ENCODE results near the gene RAB1B.
A peak's percentile ranks its signal among the peaks of the same experiment; 100 is the strongest.

RAB1B gene

GRCh38 chr11:66311965-66312548 is 43.6 kb downstream of the RAB1B start:
- TF ChIP-seq, protein P1, sequence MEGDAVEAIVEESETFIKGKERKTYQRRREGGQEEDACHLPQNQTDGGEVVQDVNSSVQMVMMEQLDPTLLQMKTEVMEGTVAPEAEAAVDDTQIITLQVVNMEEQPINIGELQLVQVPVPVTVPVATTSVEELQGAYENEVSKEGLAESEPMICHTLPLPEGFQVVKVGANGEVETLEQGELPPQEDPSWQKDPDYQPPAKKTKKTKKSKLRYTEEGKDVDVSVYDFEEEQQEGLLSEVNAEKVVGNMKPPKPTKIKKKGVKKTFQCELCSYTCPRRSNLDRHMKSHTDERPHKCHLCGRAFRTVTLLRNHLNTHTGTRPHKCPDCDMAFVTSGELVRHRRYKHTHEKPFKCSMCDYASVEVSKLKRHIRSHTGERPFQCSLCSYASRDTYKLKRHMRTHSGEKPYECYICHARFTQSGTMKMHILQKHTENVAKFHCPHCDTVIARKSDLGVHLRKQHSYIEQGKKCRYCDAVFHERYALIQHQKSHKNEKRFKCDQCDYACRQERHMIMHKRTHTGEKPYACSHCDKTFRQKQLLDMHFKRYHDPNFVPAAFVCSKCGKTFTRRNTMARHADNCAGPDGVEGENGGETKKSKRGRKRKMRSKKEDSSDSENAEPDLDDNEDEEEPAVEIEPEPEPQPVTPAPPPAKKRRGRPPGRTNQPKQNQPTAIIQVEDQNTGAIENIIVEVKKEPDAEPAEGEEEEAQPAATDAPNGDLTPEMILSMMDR (conservative IDR thresholded peaks at IDR 0.05), result peak; percentile 87
- TF ChIP-seq ZFX (IDR thresholded peaks at IDR 0.05), result no peak
- peak overlapping the region; percentile 48 for H3K27ac ChIP-seq

DNA sequence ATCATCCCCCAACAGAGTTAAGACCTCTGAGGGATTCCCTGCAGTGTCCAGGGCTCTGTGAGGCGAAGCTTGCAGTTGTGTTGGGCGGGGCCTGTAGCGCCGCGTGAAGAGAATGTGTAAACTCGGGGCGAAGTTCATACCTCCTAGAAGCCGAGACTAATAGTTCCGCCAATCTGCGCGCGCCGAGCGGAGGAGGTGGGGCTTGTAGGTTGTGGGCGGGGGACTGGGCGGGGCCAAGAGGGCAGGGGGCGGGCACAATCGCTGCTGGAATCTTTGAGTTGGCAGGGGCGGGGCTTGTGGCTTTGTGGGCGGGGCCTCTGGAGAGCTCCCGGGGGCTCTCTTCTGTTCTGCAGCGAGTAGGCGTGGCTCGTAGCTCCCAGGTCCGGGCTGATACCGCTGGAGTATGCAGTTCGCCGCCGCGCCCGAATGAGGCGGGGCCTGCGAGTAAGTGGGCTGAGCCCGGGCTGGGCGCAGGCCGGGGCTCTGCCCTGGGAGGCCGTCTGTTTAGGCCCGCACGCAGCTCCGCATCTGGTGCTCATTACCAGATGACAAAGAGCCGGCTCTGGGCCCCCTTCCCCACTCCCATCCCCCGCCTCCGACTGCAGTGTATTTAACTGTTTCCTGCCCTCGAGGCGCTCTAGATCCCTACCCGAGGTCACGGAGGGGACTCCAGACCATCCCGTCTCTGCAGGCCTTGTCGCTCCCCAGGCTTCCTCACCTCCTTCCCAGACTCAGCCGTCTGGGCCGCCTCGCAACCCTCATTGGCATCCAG is 44.3 kb downstream of the RAB1B start:
- H3K27ac ChIP-seq, result peak overlapping the region; percentile 48

DNA sequence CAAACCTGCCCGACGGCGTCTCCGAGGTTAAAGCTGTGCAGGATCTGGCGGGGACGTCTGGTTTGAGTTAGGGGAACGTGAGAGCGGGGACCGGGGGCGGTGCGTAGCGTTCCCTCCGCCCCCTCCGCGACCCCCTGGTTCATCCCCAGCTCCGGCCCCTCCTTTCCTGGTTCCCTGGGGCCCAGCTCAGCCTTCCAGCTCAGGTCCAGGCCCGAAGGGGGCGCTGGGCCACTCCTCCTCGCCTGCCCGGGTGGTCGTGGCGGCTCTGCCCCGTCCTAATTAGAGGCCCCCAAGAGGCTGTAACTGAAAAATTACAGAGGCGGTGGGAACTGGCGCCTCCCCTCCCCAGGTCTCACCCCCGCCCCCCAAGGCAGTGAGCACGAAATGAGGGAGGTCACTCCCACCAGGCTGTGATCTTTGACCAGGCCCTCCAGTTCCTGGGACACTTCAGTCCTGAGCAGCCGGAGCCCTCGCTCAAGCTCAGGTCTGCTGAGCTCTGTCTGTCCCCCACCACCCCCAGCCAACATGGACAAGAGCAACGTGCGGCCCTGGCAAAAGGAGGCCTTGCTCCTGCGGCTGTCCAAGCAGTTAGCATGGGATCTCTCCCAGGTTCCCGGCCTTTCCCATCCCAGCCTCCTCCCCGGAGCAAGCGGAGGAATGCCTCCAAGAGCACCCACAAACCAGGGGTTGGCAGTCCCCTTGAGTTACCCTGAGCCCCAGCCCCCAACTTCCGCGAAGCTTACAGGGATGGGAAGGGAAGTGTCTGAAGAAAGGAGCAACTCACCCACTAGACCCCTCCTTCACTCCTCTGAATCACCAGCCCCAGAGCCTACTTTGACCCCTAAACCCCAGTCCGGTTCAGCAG is 45.1 kb downstream of the RAB1B start:
- peak overlapping the region; percentile 23 for H3K27ac ChIP-seq
- TF ChIP-seq ZFX (IDR thresholded peaks at IDR 0.05), result no peak
- TF ChIP-seq, protein P1 (conservative IDR thresholded peaks at IDR 0.05), result no peak

More for the DNA sequence above, 44.3 kb downstream of the RAB1B start:
- TF ChIP-seq, protein P1 (conservative IDR thresholded peaks at IDR 0.05), result no peak
- TF ChIP-seq ZFX (IDR thresholded peaks at IDR 0.05), result no peak

DNA sequence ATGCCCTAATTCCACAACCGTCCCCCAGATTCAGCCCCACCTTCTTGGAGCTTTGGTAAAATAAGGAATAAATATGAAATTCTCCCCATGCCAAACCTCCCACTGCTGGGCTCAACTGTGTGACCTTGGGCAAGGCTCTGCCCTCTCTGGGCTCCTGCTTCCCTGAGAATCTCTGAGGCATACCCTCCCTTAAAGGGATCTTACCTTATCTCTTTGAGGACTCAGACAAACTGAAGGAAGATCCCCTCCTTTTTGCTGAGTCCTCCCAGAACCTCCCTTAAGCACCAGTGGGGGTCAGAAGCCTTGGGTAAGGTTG is 45.7 kb downstream of the RAB1B start:
- H3K27ac ChIP-seq, result no peak overlapping the region
- TF ChIP-seq, protein P1 (conservative IDR thresholded peaks at IDR 0.05), result no peak
- TF ChIP-seq ZFX (IDR thresholded peaks at IDR 0.05), result no peak

DNA sequence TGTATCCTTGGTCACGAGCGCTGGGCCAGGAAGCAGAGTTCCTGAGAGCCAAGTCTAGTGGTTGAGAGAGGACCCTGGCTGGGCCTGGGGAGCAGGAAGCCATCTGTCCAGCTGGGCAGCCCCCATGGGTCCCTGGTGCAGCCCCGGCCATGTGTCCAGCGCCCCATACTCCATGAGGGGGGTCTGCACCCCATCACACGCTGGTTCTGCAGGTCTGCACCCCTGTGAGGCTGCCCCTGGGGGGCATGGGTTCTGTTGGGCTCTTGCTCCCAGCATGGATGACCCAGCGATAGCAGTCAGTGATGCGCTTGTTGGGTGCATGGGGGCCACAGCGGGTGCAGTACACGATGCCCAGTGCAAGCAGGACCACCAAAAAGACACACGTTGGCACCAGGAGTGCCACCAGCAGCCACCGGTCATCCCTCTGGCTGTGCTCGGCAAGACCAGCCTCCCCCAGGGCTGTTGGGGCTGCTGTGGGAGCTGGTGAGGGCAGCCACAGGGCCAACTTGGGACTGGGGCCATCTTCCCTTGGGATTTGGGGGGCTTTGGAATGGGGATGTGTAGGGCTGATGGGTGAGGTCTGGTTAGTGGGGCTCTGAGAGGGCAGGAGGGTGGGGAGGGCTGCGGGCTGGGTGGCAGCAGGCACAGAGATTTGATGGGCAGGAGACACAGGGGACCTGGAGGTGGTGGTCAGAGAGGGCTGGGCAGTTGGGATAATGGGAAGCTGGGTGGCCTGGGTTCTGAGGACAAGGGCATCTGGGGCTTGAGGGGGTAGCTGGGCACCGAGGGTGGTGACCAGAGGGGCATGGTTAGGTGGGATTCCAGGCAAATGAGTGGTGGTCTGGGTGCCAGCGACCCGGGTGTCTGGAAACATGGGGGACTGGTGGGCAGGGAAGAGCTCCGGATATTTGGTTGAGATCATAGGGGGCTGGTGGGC is 46.4 kb downstream of the RAB1B start:
- TF ChIP-seq, protein P1 (conservative IDR thresholded peaks at IDR 0.05), result no peak
- TF ChIP-seq ZFX (IDR thresholded peaks at IDR 0.05), result no peak
- H3K27ac ChIP-seq, result no peak overlapping the region

GRCh38 chr11:66315498-66315885 is 47.1 kb downstream of the RAB1B start:
- H3K27ac ChIP-seq, result no peak overlapping the region
- TF ChIP-seq, protein P1 (conservative IDR thresholded peaks at IDR 0.05), result no peak
- no peak for TF ChIP-seq ZFX (IDR thresholded peaks at IDR 0.05)
